GM06990 (cell line): ENCODE results near the gene BMERB1.

Experiments
- DNase-seq: peaks from one replicate; pipeline ENCODE4 v3.0.0-alpha.2; 2011; ENCODE audit not compliant: insufficient read length; ENCODE audit errors: extremely low read depth
- H3K27me3 ChIP-seq: replicated peaks from 2 replicates; pipeline ENCODE4 v1.6.0; 2011; ENCODE audit warnings: low read length; ENCODE audit not compliant: control insufficient read depth, insufficient read depth
- H3K36me3 ChIP-seq: 2 replicates; pipeline ENCODE4 v1.5.1; 2011; ENCODE audit warnings: low read length; ENCODE audit not compliant: control insufficient read depth, insufficient read depth
- H3K4me3 ChIP-seq: replicated peaks from 2 replicates; pipeline ENCODE4 v1.5.1; 2011; ENCODE audit warnings: low read depth, mild to moderate bottlenecking, control low read depth, low read length
- TF ChIP-seq, protein P1 (sequence below): IDR thresholded peaks from 2 replicates; pipeline ENCODE4 v1.5.1; 2011; ENCODE audit warnings: low read length, control low read depth, mild to moderate bottlenecking, inconsistent platforms; ENCODE audit not compliant: insufficient read depth, poor library complexity, severe bottlenecking

The BMERB1 gene

GRCh38 chr16:15631730-15632409, 197.5 kb downstream of the BMERB1 start:
- peaks cover 17% of the 10 kb centered on the region for H3K36me3 ChIP-seq
- no peak overlapping the region for H3K4me3 ChIP-seq
- DNase-seq = no peak
- no peaks in the 10 kb centered on the region for H3K27me3 ChIP-seq
- TF ChIP-seq, protein P1, sequence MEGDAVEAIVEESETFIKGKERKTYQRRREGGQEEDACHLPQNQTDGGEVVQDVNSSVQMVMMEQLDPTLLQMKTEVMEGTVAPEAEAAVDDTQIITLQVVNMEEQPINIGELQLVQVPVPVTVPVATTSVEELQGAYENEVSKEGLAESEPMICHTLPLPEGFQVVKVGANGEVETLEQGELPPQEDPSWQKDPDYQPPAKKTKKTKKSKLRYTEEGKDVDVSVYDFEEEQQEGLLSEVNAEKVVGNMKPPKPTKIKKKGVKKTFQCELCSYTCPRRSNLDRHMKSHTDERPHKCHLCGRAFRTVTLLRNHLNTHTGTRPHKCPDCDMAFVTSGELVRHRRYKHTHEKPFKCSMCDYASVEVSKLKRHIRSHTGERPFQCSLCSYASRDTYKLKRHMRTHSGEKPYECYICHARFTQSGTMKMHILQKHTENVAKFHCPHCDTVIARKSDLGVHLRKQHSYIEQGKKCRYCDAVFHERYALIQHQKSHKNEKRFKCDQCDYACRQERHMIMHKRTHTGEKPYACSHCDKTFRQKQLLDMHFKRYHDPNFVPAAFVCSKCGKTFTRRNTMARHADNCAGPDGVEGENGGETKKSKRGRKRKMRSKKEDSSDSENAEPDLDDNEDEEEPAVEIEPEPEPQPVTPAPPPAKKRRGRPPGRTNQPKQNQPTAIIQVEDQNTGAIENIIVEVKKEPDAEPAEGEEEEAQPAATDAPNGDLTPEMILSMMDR = no peak

DNA sequence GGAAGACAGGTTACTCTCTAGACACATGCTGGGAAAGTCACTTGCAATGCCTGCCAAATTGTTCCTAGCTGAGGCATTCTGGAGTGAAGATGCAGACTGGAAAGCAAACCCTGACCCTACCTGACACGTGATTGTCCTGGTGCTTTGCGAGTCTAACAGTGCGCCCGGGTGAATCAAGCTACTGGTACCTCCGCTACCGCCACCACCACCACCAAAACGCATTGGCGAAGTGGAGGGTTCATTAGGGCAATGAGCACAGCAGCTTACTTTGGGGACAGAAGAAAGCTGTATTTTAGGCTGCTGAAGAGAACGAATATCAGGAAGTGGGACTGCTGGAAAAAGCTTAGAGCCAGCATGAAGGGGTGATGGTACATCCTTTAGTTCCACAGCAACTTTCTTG, 201.5 kb downstream of the BMERB1 start:
- peaks cover 12% of the 10 kb centered on the region for H3K36me3 ChIP-seq
- no peak for DNase-seq
- no peaks in the 10 kb centered on the region for H3K27me3 ChIP-seq
- H3K4me3 ChIP-seq = no peak overlapping the region
- TF ChIP-seq, protein P1 = no peak

GRCh38 chr16:15636392-15636873, 202.0 kb downstream of the BMERB1 start:
- Histone ChIP-seq H3K4me3 (no peak overlapping the region), H3K36me3 (peaks cover 12% of the 10 kb centered on the region), H3K27me3 (no peaks in the 10 kb centered on the region)
- TF ChIP-seq, protein P1 = no peak
- DNase-seq = peak; percentile 51
